HG03095 (cell line): ENCODE measurements around the gene KLHDC1.
"Not testable (repeated sequence)": the region's sequence is repeated elsewhere in the genome, so short reads cannot be mapped to it uniquely, and the experiment has no call there.

Experiments used
- ATAC-seq: cut with Tn5 transposase; IDR thresholded peaks from one replicate; pipeline ENCODE4 v1.9.1; 2021; ENCODE audit warnings: moderate library complexity; ENCODE audit not compliant: unreplicated experiment

KLHDC1 gene

DNA sequence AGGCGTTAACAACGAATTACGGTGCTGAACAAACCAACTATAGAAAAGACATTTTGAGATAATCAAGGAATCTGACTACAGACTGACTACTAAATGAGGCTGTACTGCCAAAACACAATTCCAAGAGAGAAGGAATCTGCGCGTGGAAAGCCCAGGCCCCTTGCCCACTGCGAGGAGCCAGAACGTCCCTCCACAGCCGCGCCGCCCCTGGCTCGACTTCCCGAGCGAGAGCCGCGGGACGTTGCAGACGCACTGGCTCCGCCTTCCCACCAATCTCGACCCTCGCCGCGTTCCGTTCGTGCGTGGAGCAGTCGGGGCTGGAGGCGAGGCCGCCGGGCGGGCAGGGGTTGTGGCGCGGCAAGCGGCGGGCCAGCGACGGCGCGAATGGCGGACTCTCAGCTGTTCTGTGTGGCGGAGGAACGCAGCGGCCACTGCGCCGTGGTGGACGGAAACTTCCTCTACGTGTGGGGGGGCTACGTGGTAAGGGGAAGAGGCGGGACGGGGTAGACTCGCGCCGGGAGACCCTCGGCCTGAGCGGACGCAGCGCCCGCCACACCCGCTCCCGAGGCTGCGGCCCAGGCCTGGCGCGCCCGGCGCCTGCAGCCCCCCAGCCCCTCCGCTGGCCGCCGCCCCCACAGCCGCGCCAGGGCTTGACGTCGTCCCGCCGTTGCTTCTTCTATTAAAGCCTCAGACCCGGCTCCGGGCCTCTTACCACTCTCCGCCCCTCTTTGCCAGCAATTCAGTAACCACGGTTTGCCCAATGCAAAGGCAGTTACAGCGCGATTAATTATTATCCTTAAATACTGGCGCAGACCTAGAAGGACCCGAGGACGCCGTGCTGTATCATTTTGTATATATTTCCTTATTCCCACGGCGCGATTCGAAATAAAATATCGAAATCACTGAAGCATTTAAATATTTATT is at the start of gene KLHDC1:
TSS of gene KLHDC1 (plus strand) at position 310 of the 924 bp plus-strand sequence. CDS start at position 385, 75 bp downstream.
- peak; percentile 52 for ATAC-seq

DNA sequence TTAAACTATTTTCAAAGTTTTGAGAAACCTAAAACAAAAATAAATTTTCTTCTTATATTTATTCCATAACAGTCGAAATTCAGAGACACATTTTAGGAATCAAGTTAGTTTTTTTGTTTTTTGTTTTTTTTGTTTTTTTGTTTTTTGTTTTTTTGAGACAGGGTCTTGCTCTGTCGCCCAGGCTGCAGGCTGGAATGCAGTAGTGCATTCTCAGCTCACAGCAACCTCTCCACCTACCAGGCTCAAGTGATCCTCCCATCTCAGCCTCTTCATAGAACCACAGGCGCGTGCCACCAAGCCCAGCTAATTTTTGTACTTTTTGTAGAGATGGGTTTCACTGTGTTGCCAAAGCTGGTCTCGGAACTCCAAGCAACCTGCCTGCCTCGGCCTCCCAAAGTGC is 39.4 kb upstream of the KLHDC1 start:
- no peak for ATAC-seq

DNA sequence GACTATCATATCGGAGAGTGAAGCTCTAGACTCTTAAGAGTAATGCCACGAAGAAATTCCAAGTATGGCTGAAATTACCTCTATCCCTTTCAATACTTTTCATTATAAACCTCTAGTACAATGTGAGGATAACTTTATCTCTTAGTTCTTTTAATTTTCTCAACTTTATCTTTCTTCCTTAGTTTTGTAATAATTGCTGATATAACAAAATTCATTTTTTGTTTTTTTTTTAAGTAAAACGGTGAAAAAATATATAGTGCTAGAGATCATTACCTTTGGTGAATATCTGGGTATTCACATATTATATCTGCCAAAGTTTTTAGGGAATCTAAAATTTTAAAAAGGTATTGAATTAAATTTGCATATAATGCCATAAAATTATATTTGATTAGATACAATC is 38.4 kb upstream of the KLHDC1 start:
- ATAC-seq = no peak

DNA sequence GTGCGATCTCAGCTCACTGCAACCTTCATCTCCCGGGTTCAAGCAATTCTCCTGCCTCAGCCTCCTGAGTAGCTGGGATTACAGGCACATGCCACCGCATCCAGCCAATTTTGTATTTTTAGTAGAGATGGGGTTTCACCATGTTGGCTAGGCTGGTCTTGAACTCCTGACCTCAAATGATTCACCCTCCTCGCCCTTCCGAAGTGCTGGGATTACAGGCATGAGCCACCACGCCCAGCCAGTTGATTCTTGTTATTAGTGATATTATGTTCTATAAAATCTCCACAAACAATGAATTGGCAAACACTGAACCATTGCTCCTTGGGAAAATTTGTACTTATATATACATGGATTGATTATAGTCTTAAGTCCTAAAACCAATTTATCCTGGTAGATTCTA is 35.4 kb upstream of the KLHDC1 start:
- ATAC-seq = not testable (repeated sequence)

DNA sequence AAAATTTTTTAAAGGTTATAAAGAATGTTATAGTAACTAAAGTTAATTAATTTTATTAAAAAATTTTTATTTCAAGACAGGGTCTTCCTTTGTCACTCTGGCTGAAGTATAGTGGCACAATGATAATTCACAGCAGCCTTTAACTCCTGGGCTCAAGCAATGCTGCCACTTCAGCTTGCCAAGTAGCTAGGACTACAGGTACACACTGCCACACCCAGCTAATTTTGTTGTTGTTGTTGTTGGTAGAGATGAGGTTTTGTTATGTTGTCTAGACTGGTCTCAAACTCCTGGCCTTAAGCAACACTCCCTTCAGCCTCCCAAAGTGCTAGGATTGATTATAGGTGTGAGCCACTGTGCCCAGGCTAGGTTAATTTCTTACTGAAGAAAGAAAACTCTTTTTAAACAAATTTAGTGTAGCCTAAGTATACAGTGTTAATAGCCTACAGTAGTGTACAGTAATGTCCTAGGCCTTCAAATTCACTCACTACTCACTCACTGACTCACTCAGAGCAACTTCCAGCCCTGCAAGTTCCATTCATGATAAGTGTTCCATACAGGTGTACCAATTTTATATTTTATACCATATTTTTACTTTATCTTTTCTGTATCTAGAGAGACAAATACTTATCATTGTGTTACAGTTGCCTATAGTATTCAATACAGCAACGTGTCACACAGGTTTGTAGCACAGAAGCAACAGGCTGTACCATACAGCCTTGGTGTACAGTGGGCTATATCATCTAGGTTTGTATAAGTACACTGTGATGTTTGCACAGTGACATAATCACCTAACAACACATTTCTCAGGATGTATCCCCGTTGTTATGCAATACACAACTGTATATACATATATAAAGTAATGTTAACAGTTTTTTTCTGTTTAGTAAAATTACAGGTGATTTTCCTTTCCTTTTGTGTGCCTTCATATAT is 33.1 kb upstream of the KLHDC1 start:
- ATAC-seq = no peak

DNA sequence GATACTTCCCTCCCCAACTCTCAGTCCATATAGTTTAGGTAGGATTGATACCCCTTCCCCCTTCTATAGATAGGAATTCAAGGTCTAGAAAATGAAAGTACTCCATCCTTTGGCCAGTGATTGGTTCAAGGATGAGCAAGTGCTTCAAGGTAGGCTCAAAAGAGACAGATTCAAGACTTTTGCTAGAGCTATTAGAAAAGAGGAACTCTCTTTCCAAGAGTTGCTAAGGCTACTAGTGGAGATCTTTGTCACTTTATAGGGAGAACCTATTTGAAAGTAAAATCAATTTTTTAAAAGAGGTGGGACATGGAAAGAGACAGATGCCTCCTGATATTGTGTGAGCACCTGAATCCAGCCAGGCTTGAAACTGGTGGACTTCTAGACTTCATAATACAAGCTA is 22.4 kb upstream of the KLHDC1 start:
- ATAC-seq = no peak

DNA sequence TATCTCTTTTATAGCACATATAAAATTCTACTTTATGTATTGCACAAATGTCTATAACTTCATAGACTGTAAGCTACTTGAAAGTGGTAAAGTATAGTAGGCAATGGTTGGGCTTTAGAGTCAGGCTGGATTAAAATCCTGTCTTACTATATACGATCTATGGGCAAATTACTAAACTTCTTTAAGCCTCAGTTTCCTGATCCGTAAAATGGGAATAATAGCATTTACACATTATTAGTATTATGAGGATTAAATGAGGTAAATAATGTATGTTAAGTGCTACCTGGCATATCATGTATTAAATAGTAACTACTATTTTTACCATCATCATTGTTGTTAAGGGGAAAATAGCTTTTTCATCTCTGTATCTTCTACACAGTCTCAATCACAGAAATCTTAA is 19.3 kb upstream of the KLHDC1 start:
- ATAC-seq = no peak

DNA sequence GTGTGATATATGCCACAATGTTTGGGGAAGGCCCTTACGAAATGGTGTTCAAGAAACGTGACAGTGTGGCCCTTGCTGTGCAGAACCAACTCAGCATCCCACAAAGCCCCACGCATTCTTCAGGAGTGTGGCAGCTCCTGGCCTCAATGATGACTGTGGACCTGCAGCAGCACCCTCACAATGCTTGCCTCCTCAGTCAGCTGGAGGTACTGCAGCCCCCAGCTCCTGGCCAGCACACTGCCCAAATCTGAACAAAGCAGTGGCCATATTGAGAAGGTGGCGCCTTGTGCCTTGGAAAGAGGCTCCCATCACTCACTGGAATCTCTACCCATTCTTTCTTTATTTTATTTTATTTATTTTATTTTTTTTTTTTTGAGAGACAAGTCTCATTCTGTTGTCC is 15.3 kb upstream of the KLHDC1 start:
- no peak for ATAC-seq

DNA sequence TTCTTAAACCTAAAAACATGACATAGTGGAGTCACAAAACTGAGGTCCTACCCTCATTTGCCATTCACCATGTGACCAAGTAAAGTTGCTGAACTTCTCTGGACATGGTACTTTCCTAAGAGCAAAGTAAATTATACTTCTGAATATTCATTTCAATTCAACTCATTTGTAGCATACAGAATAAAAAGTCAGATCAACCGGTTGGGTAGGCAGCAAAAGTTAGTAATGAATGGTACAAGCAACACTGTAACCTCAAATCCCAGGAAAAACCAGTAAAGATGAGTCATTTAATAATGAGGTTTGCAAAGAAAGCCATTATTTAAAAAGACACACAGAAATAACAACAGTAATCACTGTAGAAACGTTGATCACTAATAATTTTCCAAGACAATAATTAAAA is 13.6 kb upstream of the KLHDC1 start:
- ATAC-seq = no peak

DNA sequence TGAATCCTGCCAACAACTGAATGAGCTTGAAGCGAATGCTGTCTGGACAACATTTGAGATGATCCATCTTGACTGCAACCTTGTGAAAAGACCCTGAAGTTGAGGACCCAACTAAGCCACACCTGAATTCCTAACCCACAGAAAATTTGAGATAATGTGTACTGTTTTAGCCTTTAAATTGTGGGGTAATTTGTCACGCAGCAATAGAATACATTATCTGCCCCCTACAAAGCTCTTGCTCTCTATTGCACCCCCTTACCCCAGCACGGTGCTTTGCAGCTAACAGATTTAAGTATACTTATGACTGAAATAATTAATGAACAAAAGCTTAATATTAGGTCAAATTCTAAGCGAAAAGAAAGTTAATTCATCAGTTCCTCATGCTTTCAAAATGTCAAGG is 6.5 kb upstream of the KLHDC1 start:
- no peak for ATAC-seq

DNA sequence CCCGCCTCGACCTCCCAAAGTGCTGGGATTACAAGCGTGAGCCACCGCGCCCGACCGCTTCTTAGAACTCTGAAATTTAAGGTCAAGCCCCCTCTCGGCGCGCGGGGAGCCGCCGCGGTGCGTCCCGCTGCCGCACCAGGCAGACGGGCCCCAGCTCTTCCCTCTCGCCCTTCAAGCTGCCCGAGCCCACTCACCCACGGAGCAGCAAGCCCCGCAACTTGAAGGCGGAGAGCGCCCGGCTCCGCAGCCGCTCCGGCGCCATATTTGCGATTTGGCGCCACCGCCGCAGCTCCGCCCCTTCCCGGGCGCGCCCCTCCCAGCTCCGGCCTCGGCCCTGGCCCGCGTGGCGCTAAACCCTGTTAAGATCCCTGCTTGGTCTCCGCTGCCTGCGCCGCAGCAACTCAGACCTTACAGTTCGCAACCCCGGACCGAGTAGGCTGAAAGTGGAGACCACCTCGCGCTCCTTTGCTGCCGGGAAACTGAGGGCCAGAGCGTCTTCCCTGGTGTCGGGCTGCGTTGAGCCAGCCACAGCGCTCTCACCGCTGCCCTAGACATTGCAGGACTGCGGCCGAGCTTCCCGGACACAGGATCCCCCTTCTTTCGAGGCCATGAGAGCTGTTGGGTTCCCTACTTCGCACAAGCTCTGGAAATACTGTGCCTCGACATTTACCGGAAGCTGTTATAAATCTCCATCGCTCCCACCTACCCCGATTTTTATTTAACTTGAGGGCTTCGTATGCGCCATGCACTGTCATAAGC is 4.8 kb upstream of the KLHDC1 start, which contains the start of gene POLE2:
TSS of gene POLE2 (minus strand) at position 273 of the 759 bp plus-strand sequence. CDS start at position 262, 11 bp downstream.
- ATAC-seq = peak; percentile 85

DNA sequence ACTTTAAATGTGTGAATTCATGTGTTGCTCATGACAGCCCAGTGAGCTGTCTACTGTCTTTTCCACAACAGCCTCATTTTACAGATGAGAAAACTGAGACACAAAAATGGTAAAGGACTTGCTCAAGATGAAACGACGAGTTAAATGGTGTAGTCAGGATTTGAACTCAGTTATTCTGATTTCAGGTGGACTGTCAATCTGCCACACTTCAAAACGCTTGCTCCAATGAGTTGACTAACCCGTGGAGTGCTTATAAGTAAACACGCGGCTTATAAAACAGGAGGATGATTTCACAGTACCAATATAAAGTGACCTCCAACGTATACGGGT is 4.3 kb upstream of the KLHDC1 start:
- ATAC-seq = no peak

DNA sequence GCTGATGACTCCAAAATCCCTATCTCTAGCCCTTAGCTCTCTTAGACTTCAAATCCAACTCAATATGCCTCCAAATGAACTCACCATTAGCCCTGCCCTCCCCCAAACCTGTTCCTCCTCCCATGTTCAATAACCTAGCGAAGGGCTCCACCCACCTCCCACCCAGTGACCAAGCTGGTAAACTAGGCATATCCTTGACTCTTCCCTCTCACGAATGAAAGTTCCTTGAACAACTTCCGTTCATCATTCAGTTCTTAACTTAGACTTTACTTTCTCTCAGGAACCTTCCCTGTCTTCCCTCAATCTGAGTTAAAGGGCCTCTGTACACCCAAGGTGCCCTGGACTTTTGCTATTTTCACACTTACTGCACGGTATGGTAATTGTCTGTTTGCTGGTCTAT is 1.9 kb upstream of the KLHDC1 start:
- no peak for ATAC-seq

GRCh38 chr14:49692193-49692757 is 645 bp upstream of the KLHDC1 start:
- no peak for ATAC-seq

DNA sequence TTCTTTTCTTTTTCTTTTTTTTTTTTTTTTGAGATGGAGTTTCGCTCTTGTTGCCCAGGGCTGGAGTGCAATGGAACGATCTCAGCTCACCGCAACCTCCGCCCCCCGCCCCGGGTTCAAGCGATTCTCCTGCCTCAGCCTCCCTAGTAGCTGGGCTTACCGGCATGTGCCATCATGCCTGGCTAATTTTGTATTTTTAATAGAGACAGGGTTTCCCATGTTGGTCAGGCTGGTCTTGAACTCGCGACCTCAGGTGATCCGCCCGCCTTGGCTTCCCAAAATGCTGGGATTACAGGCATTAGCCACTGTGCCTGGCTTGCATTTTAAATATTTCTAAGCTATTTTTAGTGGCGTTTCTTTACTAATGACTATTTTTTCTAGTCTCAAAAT is 810 bp downstream of the KLHDC1 start:
- ATAC-seq = not testable (repeated sequence)

GRCh38 chr14:49702725-49703124 is 9.8 kb downstream of the KLHDC1 start:
- ATAC-seq = no peak

DNA sequence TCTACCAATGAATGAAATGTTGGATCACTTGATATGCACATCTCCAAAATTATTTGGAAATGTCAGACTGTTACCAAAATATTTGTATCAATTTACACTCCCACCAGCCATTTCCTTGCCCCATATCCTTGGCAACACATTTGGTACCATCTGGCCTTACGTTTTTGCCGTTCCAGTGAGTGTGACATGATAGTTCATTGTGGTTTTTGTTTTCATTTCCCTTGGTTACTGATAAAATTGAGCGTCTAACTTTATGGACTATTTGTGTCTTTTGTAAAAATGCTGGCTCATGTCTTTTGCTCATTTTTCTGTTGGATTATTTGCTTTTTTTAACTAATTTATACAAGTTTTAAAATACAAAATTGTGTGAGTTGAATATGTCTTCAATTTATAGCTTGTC is 11.0 kb downstream of the KLHDC1 start:
- no peak for ATAC-seq

DNA sequence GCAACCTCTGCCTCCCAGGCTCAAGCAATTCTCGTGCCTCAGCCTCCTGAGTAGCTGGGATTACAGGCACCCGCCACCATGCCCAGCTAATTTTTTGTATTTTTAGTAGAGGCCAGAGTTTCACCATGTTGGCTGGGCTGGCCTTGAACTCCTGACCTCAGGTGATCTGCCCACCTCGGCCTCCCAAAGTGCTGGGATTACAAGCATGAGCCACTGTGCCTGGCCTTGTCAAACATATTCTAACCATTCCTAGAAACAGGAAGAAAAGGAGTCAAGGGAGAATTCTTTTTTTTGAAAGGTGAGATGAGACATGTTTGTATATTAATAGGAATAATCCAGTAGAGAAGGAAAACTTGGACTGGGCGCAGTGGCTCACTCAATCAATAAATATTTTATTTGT is 11.6 kb downstream of the KLHDC1 start:
- not testable (repeated sequence) for ATAC-seq

DNA sequence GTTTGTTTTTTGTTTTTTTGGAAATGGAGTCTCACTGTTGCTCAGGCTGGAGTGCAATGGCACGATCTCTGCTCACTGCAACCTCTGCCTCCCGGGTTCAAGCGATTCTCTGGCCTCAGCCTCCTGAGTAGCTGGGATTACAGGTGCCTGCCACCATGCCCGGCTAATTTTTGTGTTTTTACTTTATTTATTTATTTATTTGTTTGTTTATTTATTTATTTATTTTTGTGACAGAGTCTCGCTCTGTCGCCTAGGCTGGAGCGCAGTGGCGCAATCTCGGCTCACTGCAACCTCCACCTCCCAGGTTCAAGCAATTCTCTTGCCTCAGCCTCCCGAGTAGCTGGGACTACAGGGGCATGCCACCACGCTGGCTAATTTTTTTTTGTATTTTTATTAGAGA is 18.1 kb downstream of the KLHDC1 start:
- ATAC-seq = not testable (repeated sequence)

DNA sequence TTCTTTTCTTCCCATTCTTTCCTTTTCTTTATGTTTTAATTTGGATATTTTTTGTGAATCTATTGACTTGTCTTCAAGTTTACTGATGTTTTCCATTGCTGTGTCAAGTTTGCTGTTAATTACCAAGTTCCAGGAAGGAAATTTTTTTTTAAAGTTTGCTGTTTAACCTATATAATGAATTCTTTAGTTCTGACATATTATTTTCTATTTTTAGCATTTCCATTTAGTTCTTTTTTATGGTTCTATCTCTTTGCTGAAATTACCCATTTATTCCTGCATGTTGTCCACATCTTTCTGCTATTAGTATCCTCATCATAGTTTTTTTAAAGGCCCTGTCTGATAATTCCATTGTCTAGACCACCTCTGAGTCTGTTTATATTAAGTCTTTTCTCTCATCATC is 27.8 kb downstream of the KLHDC1 start:
- ATAC-seq = no peak
